GM18507 (cell line): ENCODE data around the gene ADAMTS9.

Source experiments
- DNase-seq: peaks from one replicate; pipeline ENCODE4 v3.0.0; 2011; ENCODE audit warnings: low read depth; ENCODE audit not compliant: insufficient read length; ENCODE audit errors: extremely low spot score
- FAIRE-seq: peaks from 2 replicates; lab custom pipeline; 2011; peaks lifted over from hg19 to GRCh38; lab: Jason Lieb, UNC

ADAMTS9 gene

DNA sequence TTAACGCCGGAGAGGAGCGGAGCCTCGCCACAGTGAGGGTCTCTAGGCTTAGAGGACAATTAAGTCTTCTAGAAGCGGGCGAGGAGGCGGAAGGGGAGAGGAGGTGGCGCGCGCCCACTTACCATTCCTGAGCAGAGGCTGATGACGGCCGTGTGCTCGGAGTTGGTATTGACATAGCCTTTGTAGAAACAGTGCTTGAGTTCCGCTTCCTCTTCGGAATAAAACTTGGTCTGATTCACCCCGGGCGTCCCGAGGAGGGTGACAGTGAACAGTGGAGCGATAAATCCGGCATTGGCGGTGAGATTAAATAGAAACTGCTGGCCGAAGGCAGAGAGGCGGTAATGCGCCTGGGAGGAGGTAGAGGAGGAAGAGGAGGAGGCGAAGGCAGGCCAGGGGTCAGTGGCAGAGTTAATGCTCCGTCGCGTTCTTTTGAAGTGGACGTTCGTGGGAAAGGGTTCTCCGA lies 1.3 kb downstream of the ADAMTS9 start:
- no peak for FAIRE-seq
- DNase-seq, result no peak

DNA sequence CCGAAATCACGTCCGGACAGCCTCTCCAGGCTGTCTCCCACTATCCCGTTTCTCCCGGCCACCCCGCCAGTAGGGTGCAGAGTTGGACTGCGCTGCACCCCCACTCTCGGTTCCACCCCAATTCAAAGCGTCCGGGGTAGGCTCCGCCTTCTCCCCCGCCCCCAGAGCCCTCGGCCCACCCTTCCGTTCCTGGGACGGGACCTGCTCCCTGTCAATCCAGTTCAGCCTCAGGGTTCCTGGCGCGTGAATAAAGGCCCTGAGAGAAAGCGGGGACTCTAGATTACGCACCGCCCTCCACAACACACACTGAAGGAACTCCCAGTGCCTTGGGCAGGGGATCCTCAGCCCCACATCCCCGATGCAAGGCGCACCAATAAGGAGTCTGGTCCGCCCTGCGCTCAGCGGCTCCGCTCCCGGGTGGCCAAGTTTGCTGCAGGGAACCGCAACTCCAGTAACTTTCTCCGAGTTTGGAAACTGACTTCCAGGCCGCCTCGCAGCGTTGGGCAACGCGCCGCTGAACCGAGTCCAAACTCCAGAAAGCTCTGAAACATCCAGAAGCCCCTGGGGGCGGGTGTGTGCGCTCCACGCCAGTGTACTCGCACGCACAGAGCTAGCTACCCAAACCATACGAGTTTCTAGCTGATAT lies 1.9 kb downstream of the ADAMTS9 start:
- DNase-seq (no peak), FAIRE-seq (no peak)

DNA sequence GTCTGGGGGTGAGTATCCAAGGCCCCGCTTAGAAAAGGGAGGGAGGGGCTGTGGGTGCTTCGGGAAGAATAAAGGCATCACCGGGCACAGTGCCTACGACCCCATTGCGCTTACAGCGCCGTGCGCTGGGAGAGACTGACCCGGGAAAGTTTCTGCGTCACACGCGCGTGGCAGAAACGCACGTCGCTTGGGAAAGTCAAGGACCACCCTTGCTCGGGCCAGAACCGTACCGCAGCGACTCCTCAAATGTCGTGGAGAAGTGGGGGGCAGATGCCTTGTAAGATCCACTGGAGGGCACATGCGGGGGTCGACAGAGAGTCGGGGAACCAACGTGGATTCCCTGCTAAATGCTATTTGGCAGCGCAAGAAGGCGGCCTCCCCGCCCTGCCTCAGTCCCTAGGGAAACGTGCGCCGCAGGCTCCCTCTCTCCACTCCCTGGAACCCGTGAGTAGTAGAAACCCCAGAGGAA lies 2.4 kb downstream of the ADAMTS9 start:
- FAIRE-seq, result no peak
- no peak for DNase-seq

DNA sequence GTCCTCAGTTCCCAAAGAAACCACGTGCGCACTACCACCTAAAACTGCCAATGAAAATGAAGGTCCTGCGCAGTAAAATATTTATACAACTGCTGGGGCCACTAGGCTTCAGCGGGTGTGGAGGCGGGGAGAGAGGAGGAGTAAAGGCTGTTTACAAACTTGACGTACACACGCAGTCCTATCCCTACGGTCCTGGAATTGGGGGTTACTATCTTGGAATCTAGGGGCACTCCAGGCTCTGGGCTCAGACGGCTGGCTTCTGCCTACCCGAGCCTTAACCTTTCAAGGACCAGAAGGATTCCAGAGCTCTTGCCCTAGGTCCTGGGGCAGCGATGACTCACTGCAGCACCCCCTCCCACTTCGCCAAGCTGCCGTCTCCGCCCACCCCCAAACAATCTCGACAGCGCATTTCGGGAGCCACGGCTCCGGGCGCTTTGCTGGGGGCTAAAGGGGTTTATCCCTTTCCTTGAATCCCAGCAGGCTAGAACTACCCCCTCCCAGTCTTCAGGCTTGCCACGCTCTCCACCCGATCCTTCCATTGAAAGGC lies 3.0 kb downstream of the ADAMTS9 start:
- DNase-seq (no peak), FAIRE-seq (no peak)

DNA sequence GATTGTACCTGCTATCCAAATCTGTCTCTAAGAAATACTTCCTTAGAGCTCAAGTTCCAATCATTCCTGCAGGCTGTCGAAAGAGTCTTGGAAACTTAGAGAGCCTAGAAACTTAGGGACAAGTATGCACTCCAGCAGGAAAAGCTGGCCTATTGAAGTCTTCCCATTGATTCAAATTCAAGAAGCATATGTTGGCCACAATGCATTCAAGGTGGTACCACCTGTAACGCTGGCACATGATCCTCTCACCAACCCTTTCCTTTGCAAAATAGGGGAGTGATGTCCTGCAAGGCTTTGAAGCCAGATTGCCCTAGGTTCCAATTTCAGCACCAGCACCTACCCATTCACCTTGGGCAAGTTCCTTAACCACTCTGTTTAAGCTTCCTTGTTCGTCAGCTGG lies 6.0 kb downstream of the ADAMTS9 start:
- DNase-seq (no peak), FAIRE-seq (no peak)

DNA sequence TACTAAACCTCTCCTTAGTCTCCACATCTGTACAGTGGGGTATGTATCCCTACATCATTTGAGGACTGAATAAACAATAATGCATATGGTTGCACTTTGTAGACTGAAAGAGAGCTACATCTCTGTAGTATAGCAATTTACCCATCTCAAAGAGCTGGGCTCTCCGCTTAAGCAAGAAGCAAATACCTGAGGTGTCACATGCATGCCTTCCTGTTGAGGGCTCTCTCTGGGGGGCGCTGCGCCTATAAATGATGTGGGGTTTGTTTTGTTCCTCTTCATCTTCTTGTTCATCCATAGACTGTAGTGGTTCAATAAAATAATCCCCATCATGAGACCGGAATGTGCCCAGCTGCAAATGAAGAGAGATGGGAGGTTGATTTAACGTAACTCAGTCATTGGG lies 6.8 kb downstream of the ADAMTS9 start:
- FAIRE-seq (no peak), DNase-seq (no peak)

DNA sequence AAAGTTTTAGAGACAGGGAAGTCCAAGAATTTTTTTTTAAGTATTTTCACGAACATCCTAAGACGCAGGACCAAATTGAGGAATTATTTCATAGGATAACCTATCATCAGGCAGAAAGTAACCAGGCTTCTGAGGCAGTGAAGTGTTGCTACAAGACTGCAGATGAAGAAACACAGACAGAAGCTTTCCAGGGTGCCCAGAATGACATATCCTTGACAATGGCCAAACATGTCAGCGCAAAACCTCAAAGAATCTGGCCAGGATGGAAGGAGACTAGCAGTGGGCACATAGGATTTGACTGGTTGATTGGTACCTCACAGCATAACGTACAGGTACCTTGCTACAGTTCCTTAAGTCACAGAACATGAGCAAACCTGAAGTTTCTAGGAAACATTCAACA lies 7.5 kb downstream of the ADAMTS9 start:
- FAIRE-seq (no peak), DNase-seq (no peak)

DNA sequence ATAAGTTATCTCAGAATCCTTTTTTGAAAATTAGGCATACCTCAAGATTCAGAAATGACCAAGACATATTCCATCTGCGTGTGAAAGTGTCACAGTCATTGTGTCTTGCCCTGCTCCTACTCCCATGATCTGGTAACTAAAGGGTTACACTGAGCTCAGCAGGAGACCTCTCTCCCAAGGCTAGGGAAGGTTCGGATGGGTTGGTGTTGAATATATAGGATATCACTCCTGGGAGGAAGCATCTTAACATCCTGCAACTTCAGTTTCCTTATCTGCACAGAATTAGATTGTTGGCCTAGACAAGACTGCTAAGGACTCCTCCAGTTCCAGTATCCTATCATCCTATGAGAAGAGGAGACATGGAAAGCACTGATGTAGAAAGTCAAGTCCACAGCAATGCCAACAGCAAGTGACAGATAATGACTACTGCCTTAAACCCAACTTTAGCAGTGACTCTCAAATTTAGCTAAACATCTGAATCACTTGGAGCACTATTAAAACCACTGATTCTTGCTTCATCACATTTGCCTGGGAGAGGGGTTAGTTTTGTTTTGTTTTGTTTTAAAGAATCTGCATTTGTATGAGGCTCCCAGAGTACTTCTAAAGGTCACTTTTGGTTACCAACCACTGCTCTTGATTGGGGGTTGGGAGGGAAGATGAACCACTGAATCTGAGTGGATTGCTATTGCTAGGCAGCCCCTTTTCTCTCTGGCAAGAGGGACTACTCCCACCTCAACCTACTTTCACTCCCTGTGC lies 9.7 kb downstream of the ADAMTS9 start:
- FAIRE-seq (no peak), DNase-seq (no peak)

DNA sequence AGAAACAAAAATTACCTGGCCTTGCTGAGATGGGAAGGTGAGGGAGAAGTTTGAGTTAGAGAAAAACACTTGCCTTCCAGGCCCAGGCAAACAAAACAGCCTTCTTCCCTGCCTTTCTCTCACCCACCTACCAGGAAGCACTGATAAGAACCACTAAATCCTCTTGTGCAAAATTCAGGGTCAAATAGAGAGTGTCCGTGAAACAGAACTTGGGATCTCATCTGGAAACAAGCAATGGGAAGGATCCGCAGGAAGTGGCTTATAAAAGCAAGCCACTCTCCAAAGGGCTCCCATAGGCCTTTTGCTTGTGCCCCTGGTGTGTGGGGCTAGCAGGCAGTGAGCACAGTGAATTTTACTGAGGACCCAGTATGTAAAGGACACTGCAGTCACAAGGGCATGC lies 11.0 kb downstream of the ADAMTS9 start:
- FAIRE-seq (no peak), DNase-seq (no peak)

DNA sequence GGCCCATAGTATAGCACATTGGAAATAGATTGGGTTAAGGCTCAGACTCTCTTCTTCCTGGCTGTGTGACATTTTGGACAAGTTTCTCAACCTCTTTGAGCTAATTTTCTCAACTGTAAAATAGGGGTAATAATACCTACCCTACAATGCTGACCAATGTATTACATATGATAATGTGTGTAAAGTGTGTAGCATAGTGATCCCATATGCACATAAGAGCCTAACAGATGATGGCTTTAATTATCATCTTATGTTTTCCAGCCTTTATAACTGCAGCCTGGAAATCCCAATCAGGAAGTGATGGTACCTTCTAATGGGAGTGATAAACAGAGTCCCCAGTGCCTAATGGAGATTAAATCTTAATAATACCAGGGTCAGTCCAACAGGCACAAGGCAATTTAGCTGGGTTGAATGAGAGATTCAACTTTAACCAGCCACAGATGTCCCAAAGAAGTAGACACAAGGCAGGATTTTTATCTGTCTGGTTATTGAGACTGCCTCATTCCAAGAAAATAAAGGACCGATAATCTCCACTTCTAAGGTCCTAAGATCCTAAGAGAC lies 12.0 kb downstream of the ADAMTS9 start:
- FAIRE-seq (no peak), DNase-seq (no peak)

DNA sequence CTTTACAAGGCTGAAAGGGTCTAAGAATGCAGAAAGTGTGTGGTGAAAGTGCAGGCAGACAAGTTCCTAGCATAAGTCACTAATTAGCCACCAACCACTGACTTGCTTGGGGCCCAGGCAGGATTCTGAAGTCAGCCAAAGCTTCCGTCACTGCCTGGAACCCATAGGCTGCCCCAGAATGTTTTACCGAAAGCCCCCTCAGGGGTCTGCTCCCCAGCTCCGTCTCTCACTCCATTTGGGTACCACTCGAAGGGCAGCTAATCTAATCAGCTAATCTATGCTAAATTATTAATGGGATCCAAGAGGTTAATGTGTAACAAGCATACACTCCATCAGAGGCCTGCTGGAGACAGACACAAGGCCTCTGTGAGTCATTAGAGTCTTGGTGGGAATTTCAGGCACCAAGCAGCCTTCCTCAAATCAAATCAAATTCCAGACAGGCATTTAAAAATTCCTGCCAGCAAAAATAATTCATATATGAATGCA lies 13.2 kb downstream of the ADAMTS9 start:
- DNase-seq, result no peak
- no peak for FAIRE-seq

DNA sequence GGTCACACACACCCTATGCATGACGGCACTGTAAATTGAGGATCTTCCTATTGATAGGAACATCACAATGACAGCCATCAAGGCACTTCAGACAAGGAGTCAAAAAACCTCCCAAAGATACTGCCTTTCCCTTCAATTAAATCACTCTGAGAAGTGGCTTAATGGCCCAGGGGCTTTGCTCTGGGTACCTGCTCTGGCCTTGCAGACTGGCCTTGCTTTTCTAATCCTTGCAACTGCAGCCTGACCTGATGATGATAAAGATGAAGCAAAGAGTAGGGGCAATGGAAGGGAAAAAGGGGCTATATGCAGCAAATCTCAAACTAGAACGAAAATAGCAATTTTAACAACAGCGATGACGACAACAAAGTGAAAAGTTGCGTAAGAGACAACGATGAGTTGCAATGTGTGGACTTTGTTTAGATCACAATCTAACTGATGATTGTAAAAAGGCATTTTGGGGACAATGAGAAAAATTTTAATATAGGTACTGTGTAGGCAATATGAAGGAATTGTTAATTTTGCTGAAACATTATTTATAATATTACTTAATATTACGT lies 14.6 kb downstream of the ADAMTS9 start:
- DNase-seq (no peak), FAIRE-seq (no peak)

DNA sequence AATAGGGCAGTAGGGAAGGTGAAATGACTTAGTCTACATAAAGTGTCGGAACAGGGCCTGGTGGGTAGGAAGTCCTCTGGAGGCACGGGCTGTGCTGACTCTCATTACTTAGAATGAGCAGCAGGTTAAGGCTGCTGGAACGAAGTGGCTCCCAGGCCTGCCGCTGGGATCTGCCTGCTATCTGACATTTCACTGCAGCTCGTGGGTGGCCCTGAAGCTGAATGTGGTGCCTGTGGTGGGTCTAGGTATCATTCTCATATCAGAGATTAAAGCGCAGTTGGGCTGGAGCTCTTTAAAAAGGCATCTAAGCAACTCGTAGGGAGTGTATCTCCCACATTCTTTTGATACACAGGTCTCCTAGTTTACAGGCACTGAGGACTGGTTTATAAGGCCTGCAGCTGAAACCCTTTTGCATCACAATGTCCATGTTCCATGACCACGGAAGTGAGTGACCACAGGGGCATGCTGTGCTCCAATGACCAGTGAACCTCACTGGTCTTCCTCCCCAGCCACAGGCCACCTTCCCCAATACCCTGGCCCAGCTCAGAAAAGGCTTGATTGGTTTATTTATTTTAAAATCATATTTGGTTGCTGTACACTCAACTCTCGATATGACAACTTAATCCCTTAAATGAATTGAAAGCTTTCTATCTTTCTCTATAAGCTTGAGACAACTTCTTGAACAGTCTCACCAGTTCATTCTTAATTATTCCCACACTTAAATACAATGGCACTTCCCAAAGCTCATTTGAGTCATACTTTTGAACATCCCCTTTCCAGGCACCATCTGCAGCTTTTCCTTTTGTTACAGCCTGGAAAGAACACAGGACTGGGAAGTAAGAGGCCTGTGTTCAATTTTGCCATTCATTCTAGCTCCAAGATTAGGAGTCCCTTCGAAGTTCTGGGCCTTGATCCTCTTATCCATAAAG lies 19.0 kb downstream of the ADAMTS9 start:
- DNase-seq (no peak), FAIRE-seq (no peak)

DNA sequence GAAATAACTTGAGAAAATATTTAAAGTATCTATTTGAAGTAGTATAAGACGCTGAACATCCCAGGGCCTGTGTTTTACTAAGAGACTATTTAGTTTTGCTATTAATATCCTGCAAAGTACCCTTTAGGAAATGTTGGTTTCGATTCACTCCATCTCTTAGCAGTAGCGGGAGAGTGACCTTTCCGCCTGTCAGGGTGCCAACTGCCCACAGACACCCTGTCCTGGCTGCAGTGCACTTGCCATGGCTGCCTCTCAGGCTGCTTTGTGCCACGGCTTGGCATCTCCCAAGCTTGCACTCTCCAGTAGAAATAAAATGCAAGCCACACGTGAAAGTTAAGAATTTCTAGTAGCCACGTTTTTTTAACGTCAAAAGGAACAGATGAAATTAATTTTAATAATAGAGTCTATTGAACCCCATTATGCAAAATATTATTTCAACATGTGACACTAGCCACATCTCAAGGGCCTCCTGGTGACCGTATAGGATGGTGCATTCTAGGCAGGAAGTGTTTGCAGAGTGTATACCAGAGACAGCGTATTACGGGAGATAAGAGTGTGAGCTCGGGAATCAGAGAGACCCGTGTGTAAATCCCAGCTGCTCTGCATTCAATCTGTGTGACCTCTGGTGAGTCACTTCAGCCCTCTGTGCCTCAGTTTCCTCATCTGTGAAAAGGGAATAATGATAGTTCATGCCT lies 19.8 kb downstream of the ADAMTS9 start:
- DNase-seq (no peak), FAIRE-seq (no peak)

DNA sequence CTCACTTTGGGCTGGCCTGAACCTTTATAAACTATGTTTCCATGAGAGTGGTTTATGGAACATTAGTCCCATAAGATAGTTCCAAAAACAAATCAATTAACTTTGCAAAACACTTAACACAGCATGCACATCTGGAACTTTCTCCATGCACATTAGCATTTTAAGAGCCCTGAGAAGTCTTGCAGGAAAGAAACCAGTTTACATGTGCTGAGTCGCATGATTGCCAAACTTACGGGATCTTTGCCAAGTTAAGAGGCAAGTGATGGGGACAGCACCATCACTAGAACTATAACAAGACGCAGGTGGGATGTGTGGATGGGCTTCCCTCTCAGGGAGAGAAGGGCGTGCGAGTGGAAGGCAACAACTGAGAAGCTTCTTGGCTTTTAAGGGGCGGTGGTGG lies 20.7 kb downstream of the ADAMTS9 start:
- FAIRE-seq (no peak), DNase-seq (no peak)

DNA sequence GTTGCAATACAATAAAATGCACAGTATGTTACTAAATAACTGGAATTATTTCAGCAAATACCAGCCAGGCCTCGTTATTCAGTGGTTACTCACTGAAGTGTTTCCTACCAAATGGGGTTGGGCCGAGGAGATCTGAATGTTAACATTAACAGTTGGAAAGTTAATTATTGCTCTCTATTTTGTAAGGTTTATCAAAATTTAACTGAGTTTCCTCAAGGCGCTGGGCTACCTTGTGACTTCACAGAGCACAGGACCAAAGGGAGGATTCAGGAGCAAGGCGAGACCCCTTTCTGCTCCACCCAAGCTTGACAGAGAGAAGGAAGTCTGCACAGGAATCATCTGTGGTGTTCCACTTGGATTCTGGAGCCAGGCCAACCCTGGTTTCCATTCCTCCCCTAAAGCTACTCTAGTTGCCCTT lies 21.6 kb downstream of the ADAMTS9 start:
- DNase-seq, result no peak
- no peak for FAIRE-seq

DNA sequence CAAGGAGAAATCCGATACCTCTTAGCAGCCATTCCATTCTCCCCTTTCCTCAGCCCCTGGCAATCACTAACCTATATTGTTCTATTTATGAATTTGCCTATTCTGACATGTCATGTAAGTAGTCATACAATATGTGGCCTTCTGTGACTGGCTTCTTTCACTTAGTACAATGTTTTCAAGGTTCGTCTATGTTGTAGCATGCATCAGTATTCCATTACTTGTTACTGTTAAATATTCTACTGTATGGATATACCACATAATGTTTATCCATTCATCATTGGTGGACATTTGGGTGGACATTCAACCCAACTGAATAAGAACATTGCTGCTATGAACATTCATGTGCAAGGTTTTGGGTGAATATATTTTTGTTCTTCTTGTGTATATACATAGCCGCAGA lies 23.4 kb downstream of the ADAMTS9 start:
- FAIRE-seq (no peak), DNase-seq (no peak)

DNA sequence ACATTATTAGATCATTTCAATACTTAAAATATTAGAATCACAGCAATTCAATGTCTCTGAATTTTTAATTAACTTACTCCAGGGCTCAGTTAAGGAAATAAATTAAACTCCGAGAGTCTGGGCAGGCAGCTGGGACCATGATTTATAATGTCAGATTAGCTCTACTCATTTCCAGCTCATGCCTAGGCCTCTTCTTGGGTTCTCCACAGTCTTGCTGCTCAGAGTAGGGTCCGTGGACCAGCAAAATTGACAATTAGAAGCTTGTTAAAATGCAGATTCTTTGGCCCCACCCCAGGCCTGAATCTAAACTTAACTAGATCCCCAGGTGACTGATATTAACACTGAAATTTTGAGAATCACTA lies 28.2 kb downstream of the ADAMTS9 start:
- FAIRE-seq (no peak), DNase-seq (no peak)

DNA sequence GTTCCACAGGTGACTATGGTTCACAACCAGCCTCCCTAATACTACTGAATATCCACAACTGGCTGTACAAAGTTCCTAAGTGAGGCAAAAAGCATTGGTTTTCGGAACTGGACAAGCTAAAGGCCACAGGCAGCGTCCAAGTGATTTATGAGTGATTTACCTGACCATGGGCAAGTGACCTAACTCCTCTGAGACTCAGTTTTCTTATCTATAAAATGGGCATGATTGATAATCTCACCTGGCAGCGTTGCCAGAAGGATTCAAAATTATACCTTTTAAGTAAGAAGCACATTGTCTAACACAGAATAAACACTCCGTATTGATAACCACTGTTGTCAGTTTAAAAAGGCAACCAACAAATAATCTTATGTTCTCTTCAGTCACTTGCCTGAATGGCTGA lies 29.8 kb downstream of the ADAMTS9 start:
- FAIRE-seq, result no peak
- no peak for DNase-seq
